Mesothelial cell of epicardium (in vitro differentiated cells): ENCODE measurements around the gene ACSL3. TPM values are rescaled to one million over a fixed set of nuclear protein-coding genes. Genes with fewer than 3 reads are reported as not detected.

Experiments used
- DNase-seq, 2 experiments: peaks; one replicate each; pipeline ENCODE4 v3.0.0; 2021; ENCODE audit warnings: low spot score in 2 of 2; ENCODE audit not compliant: unreplicated experiment in 2 of 2
- H3K27ac Mint-ChIP-seq: 2 replicates; pipeline ENCODE4 v1.8.0; 2021; ENCODE audit warnings: mixed read lengths
- H3K27me3 Mint-ChIP-seq: 2 replicates; pipeline ENCODE4 v1.8.0; 2021; ENCODE audit warnings: low read depth, mixed read lengths
- H3K36me3 Mint-ChIP-seq: 2 replicates; pipeline ENCODE4 v1.8.0; 2021; ENCODE audit warnings: mixed read lengths
- H3K4me1 Mint-ChIP-seq: 2 replicates; pipeline ENCODE4 v1.8.0; 2021; ENCODE audit warnings: mixed read lengths
- H3K4me3 Mint-ChIP-seq: 2 replicates; pipeline ENCODE4 v1.8.0; 2021; ENCODE audit warnings: mild to moderate bottlenecking, moderate library complexity, mixed read lengths
- H3K9me3 Mint-ChIP-seq: 2 replicates; pipeline ENCODE4 v1.8.0; 2021; ENCODE audit warnings: mixed read lengths
- total RNA-seq: library from RNA; stranded (reverse); gene quantifications from 3 replicates; pipeline ENCODE4 v1.2.1, GENCODE V29; 2021
- TF ChIP-seq, protein P1 (sequence below): fragments of 200-600 bp; sonication (generic); IDR thresholded peaks from one replicate; pipeline ENCODE4 v1.5.0; 2021; ENCODE audit warnings: antibody characterized with exemption; ENCODE audit not compliant: unreplicated experiment

The ACSL3 gene
- total RNA-seq, 1 donor from 2014 or later, result 81.6 TPM

DNA sequence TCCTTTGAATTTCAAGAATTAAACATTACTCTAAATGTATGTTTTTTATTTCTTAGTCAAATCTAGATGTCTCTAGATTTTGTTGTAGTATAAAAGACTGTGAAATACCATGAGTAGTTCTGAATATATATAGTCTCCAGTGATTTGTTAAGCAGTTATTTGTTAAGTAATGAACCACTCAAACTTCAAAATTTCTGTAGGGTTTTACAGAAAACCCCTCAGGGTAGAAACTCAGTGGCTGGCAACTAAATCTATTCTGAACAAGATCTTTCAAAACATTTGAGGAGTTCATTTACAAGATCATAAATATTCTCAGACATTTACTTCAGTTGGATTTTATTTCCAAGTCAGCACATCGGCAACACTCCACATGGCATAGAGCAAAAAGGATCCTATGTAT lies 35.8 kb upstream of the ACSL3 start:
- peaks cover 7% of the 10 kb centered on the region for H3K4me1 Mint-ChIP-seq
- no peak overlapping the region for H3K4me3 Mint-ChIP-seq
- TF ChIP-seq, protein P1, sequence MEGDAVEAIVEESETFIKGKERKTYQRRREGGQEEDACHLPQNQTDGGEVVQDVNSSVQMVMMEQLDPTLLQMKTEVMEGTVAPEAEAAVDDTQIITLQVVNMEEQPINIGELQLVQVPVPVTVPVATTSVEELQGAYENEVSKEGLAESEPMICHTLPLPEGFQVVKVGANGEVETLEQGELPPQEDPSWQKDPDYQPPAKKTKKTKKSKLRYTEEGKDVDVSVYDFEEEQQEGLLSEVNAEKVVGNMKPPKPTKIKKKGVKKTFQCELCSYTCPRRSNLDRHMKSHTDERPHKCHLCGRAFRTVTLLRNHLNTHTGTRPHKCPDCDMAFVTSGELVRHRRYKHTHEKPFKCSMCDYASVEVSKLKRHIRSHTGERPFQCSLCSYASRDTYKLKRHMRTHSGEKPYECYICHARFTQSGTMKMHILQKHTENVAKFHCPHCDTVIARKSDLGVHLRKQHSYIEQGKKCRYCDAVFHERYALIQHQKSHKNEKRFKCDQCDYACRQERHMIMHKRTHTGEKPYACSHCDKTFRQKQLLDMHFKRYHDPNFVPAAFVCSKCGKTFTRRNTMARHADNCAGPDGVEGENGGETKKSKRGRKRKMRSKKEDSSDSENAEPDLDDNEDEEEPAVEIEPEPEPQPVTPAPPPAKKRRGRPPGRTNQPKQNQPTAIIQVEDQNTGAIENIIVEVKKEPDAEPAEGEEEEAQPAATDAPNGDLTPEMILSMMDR, result no peak
- no peak overlapping the region for H3K27ac Mint-ChIP-seq
- peaks cover 1% of the 10 kb centered on the region for H3K27me3 Mint-ChIP-seq
- DNase-seq, result no peak
- no peaks in the 10 kb centered on the region for H3K36me3 Mint-ChIP-seq
- no peaks in the 10 kb centered on the region for H3K9me3 Mint-ChIP-seq

- Mint-ChIP-seq H3K27me3 (peaks cover 5% of the 10 kb centered on the region), H3K4me1 (peaks cover 7% of the 10 kb centered on the region), H3K9me3 (no peaks in the 10 kb centered on the region), H3K36me3 (no peaks in the 10 kb centered on the region), H3K4me3 (no peak overlapping the region), H3K27ac (no peak overlapping the region)
- DNase-seq, result no peak
- TF ChIP-seq, protein P1, result no peak
Observed at GRCh38 chr2:222827417-222827816, 33.4 kb upstream of the ACSL3 start.

DNA sequence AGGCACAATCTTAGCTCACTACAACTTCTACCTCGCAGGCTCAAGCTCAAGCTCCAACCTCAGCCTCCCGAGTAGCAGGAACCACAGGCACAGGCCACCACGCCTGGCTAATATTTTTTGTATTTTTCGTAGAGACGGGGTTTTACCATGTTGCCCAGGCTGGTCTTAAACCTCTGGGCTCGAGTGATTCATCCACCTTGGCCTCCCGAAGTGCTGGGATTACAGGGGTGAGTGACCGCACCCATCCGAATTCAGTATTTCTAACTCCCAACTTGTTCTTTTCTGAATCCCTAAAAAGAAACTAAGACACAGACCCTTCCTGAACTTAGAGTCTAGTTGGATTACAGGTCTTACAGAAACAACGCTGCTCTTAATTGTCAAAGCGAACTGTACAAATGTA lies 32.3 kb upstream of the ACSL3 start:
- Mint-ChIP-seq H3K36me3 (no peaks in the 10 kb centered on the region), H3K27me3 (peaks cover 5% of the 10 kb centered on the region), H3K27ac (no peak overlapping the region), H3K4me1 (peaks cover 7% of the 10 kb centered on the region), H3K9me3 (no peaks in the 10 kb centered on the region), H3K4me3 (no peak overlapping the region)
- TF ChIP-seq, protein P1, result no peak
- DNase-seq, result no peak

DNA sequence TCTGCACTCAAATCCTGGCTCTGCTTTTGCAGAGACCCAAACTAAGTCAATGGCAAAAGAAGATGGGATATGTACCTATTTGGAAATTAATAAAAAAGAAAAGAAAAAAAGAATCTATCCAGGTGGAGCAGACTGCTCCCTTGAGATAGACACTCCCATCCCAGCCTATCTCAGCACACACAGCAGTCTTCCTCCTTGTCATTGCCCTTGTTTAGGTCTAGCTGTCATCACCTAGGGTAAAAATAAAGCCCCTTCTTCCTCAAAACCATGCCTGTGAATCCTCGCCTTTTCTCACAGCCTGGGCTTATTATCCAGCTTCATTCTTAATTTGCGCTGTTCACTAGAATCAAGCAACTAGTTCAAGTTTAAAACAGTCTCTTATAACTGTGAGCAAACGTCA lies 30.7 kb upstream of the ACSL3 start:
- H3K9me3 Mint-ChIP-seq, result no peaks in the 10 kb centered on the region
- H3K4me3 Mint-ChIP-seq, result no peak overlapping the region
- no peak for DNase-seq
- TF ChIP-seq, protein P1, result no peak
- H3K27ac Mint-ChIP-seq, result no peak overlapping the region
- peaks cover 4% of the 10 kb centered on the region for H3K27me3 Mint-ChIP-seq
- H3K36me3 Mint-ChIP-seq, result no peaks in the 10 kb centered on the region
- H3K4me1 Mint-ChIP-seq, result peaks cover 5% of the 10 kb centered on the region

DNA sequence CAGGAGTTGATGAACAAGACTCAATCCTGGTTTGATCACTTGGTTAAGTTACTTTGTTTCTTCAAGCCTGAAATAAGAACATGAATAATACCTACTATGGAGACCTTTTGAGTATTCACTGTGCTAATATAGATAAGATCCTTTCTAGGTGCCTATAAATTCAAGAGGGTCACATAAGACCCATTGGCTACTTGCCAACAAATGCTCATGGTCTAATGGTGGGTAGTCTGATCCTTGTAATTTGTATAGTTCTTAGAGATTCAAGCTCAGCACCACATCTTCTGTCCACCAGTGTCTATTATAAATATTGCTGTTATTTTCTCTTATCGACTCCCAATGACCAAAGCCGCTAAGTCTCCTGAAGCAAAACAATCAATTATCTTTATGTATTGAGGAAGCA lies 27.4 kb upstream of the ACSL3 start:
- Mint-ChIP-seq H3K27me3 (peaks cover 4% of the 10 kb centered on the region), H3K9me3 (peaks cover 6% of the 10 kb centered on the region), H3K27ac (no peak overlapping the region), H3K4me3 (no peak overlapping the region), H3K36me3 (no peaks in the 10 kb centered on the region), H3K4me1 (peaks cover 20% of the 10 kb centered on the region)
- TF ChIP-seq, protein P1, result no peak
- DNase-seq, result no peak
